HFF-Myc (cell line): ENCODE data around the gene MTERF2.
"Not testable (repeated sequence)": the region's sequence is repeated elsewhere in the genome, so short reads cannot be mapped to it uniquely, and the experiment has no call there.

Source experiments
- DNase-seq: peaks from one replicate; pipeline ENCODE4 v3.0.0-alpha.2; 2011; ENCODE audit warnings: low read depth; ENCODE audit errors: extremely low read depth
- H3K4me3 ChIP-seq: replicated peaks from 2 replicates; pipeline ENCODE4 v1.5.1; 2011; ENCODE audit warnings: low read depth, mild to moderate bottlenecking, control low read depth, low read length
- TF ChIP-seq, protein P1 (sequence below): IDR thresholded peaks from 2 replicates; pipeline ENCODE4 v1.5.1; 2012; ENCODE audit warnings: mild to moderate bottlenecking, low read depth, low read length, control low read depth; ENCODE audit errors: missing control alignments

MTERF2 gene

DNA sequence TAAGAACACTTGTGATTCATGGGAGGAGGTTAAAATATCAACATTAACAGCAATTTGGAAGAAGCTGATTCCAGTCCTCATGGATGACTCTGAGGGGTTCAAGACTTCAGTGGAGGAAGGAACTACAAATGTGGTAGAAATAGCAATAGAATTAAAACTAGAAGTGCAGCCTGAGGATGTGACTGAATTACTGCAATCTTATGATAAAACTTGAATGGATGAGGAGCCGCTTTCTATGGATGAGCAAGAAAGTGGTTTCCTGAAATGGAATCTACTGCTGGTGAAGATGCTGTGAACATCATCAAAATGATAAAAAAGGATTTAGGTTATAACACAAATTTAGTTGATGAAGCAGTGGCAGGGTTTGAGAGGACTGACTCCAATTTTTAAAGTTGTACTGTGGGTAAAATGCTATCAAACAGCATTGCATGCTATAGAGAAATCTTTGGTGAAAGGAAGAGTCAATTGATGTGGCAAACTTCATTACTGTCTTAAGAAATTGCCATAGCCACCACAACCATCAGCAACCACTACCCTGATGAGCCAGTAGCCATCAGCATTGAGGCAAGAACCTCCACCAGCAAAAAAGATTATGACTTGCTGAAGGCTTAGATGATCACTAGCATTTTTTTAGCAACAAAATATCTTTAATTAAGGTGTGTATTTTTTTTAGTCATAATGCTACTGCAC, 25.9 kb upstream of the MTERF2 start:
- DNase-seq = no peak
- TF ChIP-seq, protein P1, sequence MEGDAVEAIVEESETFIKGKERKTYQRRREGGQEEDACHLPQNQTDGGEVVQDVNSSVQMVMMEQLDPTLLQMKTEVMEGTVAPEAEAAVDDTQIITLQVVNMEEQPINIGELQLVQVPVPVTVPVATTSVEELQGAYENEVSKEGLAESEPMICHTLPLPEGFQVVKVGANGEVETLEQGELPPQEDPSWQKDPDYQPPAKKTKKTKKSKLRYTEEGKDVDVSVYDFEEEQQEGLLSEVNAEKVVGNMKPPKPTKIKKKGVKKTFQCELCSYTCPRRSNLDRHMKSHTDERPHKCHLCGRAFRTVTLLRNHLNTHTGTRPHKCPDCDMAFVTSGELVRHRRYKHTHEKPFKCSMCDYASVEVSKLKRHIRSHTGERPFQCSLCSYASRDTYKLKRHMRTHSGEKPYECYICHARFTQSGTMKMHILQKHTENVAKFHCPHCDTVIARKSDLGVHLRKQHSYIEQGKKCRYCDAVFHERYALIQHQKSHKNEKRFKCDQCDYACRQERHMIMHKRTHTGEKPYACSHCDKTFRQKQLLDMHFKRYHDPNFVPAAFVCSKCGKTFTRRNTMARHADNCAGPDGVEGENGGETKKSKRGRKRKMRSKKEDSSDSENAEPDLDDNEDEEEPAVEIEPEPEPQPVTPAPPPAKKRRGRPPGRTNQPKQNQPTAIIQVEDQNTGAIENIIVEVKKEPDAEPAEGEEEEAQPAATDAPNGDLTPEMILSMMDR = no peak
- H3K4me3 ChIP-seq = no peak overlapping the region

GRCh38 chr12:107011519-107011918, 24.6 kb upstream of the MTERF2 start:
- H3K4me3 ChIP-seq = no peak overlapping the region
- TF ChIP-seq, protein P1 = no peak
- no peak for DNase-seq

DNA sequence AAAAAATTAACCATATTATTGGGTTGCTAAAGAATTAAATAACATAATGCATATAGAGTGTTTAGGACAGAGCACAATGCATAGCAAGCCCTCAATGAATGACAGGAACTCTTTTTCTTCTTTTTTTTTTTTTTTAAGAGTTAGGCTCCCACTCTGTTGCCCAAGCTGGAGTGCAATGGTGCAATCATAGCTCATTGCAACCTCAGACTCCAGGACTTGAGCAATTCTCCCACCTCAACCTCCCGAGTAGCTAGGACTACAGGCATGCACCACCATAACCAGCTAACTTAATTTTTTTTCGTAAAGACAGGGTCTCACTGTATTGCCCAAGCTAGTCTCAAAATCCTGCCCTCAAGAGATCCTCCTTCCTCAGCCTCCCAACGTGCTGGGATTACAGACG, 20.5 kb upstream of the MTERF2 start:
- TF ChIP-seq, protein P1 = no peak
- H3K4me3 ChIP-seq = no peak overlapping the region
- DNase-seq = no peak

GRCh38 chr12:107002665-107003064, 15.7 kb upstream of the MTERF2 start:
- H3K4me3 ChIP-seq, DNase-seq: not testable (repeated sequence)

GRCh38 chr12:106999446-106999845, 12.5 kb upstream of the MTERF2 start:
- DNase-seq = no peak
- no peak overlapping the region for H3K4me3 ChIP-seq
- TF ChIP-seq, protein P1 = no peak

- TF ChIP-seq, protein P1 = no peak
- DNase-seq = no peak
- H3K4me3 ChIP-seq = no peak overlapping the region
These were observed 11.0 kb upstream of the MTERF2 start for GRCh38 chr12:106997916-106998315.

GRCh38 chr12:106996102-106996501, 9.2 kb upstream of the MTERF2 start:
- H3K4me3 ChIP-seq, DNase-seq: not testable (repeated sequence)

- H3K4me3 ChIP-seq = no peak overlapping the region
- TF ChIP-seq, protein P1 = no peak
- DNase-seq = no peak
These were observed 7.8 kb upstream of the MTERF2 start for GRCh38 chr12:106994579-106995220.
